GM12875 (cell line): ENCODE data around the gene SCFD2.
"Not testable (repeated sequence)": the region's sequence is repeated elsewhere in the genome, so short reads cannot be mapped to it uniquely, and the experiment has no call there.

Experiments used
- H3K4me3 ChIP-seq: one replicate; pipeline ENCODE4 v1.5.1; 2011; ENCODE audit warnings: low read depth, low read length, control low read depth
- TF ChIP-seq, protein P1 (sequence below): IDR thresholded peaks from 2 replicates; pipeline ENCODE4 v1.5.1; 2011; ENCODE audit warnings: low read depth, mild to moderate bottlenecking, control low read depth, inconsistent platforms, low read length, moderate library complexity, borderline replicate concordance; ENCODE audit not compliant: insufficient read depth

Gene SCFD2

DNA sequence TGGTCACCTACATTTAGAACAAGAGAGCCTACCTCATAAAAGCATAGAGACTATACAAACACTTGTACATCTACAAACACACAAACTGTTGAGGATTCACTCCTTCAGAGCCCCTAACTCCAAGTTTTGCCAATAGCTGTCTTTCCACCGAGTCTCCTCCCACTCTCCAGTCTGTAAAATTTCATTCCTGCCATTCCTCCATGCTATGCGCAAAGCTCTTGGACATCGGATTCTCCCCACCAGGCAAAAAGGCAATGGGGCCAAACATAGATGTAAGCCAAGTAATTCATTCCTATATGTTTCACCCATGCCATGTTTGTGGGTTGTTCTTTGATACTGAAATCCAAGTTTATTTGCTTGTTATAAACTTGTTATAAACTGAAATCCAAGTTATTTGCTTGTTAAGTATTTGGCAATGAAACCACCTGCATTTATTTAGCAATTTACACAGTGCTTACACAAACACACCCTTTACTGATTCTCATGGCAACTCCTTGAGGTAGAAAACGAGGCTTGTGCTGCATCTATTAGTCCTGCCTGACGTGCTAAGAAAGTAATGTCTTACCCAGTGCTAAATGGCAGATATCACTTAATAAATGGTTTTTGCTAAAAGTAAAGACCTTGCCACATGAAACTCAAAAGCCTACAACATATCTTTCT lies 91.1 kb downstream of the SCFD2 start:
- TF ChIP-seq, protein P1, sequence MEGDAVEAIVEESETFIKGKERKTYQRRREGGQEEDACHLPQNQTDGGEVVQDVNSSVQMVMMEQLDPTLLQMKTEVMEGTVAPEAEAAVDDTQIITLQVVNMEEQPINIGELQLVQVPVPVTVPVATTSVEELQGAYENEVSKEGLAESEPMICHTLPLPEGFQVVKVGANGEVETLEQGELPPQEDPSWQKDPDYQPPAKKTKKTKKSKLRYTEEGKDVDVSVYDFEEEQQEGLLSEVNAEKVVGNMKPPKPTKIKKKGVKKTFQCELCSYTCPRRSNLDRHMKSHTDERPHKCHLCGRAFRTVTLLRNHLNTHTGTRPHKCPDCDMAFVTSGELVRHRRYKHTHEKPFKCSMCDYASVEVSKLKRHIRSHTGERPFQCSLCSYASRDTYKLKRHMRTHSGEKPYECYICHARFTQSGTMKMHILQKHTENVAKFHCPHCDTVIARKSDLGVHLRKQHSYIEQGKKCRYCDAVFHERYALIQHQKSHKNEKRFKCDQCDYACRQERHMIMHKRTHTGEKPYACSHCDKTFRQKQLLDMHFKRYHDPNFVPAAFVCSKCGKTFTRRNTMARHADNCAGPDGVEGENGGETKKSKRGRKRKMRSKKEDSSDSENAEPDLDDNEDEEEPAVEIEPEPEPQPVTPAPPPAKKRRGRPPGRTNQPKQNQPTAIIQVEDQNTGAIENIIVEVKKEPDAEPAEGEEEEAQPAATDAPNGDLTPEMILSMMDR, result no peak
- H3K4me3 ChIP-seq, result no peak overlapping the region

DNA sequence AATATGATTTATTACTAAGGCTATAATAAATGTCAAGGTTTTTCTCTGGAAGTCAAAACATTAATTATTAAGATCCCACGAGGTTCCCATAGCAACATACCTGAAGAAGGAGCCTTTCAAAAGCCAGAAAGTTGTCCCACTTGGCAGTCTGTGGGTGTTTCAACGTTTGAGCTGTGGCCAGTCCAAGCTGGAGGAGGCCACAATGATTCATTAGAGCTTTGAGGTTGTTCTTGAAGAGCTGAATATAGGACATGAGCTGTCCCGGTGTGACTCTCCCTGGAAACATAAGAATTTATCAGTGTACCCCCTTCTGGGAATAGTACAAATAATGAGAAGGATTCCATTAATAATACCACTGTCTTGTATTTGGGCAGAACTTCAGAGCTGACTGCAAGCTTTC lies 92.1 kb downstream of the SCFD2 start:
- H3K4me3 ChIP-seq, result no peak overlapping the region
- TF ChIP-seq, protein P1, result no peak

DNA sequence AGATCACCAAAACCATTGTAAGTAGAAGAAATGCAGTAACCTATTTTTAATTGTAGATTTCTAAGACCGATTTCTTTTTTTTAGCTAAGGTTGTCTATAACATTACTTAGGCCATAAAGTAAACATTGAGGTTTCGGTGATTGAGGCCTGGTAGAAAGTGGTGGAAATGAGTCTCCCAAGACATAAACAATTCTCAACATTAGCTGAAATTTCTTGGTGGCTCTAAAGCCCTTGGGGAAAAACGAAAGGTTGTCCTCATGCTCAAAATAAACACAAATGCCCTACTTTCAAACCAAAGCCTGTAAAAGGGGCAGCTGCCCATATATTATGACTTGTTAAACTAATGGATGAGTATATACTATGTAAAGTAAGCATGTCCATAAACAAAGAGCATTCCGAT lies 98.8 kb downstream of the SCFD2 start:
- TF ChIP-seq, protein P1, result no peak

DNA sequence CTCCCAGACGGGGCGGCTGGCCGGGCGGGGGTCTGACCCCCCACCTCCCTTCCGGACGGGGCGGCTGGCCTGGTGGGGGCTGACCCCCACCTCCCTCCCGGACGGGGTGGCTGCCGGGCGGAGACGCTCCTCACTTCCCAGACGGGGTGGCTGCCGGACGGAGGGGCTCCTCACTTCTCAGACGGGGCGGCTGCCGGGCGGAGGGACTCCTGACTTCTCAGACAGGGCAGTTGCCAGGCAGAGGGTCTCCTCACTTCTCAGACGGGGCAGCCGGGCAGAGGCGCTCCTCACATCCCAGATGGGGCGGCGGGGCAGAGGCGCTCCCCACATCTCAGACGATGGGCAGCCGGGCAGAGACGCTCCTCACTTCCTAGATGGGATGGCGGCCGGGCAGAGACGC lies 109.9 kb downstream of the SCFD2 start:
- not testable (repeated sequence) for H3K4me3 ChIP-seq

More for the DNA sequence above, 98.8 kb downstream of the SCFD2 start:
- H3K4me3 ChIP-seq, result no peak overlapping the region

DNA sequence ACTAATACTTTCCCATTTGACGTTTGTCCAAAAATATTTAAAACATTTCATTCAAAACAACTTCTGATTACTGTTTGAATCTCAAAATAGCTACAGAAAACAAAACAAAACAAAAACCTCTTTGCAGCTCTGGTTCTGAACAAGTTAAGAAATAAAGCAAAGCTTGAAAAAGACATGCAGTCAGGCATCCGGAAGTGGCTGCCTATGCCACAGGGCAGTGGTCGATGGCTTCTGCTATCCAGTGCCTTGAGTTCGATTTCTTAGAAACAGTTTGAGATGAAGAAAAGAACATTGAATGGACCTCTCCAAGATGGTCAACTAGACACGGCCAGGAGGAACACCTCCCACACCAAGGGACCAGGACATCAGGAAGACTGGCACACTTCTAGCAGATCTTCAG lies 125.3 kb downstream of the SCFD2 start:
- no peak overlapping the region for H3K4me3 ChIP-seq
- TF ChIP-seq, protein P1, result no peak

DNA sequence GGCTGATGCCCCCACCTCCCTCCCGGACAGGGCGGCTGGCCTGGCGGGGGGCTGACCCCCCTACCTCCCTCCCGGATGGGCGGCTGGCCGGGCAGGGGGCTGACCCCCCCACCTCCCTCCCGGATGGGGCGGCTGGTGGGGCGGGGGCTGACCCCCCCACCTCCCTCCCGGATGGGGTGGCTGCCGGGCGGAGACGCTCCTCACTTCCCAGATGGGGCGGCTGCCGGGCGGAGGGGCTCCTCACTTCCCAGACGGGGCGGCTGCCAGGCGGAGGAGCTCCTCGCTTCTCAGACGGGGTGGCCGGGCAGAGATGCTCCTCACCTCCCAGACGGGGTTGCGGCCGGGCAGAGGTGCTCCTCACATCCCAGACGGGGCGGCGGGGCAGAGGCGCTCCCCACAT lies 127.5 kb downstream of the SCFD2 start:
- not testable (repeated sequence) for H3K4me3 ChIP-seq

DNA sequence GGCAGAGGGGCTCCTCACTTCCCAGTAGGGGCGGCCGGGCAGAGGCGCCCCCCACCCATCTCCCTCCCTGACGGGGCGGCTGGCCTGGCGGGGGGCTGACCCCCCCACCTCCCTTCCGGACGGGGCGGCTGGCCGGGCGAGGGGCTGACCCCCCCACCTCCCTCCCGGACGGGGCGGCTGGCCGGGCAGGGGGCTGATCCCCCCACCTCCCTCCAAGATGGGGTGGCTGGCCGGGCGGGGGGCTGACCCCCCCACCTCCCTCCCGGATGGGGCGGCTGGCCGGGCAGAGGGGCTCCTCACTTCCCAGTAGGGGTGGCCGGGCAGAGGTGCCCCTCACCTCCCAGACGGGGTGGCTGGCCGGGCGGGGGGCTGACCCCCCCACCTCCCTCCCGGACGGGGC lies 128.1 kb downstream of the SCFD2 start:
- H3K4me3 ChIP-seq, result not testable (repeated sequence)

DNA sequence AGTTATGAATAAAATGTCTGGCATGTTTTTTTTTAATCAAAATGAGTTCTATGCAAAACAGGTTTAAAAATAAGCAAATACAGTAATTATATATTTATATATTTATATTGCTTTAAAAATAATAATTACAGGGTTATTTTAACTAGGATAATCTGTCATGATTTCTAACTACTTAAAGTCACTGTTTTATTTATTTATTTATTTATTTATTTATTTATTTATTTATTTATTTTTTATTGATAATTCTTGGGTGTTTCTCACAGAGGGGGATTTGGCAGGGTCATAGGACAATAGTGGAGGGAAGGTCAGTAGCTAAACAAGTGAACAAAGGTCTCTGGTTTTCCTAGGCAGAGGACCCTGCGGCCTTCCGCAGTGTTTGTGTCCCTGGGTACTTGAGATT lies 129.2 kb downstream of the SCFD2 start:
- H3K4me3 ChIP-seq, result not testable (repeated sequence)

DNA sequence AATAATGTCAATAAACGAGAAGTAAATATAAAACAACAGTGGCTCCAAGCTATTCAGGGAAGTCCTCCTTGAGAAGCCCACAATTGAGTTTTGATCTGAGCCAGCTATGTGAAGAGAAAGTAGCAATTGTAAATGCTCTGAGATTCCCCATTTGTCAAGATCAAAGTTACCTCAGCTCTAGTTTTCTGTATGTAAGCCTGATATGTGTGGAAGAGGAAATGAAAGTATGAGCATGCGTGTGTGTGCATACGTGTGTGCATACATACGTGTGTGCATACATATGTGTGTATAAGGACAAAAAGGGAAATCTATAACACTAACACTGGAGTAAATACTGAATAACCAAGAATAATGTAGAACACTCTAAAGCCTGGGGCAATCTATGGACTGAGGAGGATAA lies 130.3 kb downstream of the SCFD2 start:
- no peak overlapping the region for H3K4me3 ChIP-seq
- TF ChIP-seq, protein P1, result no peak
